ENCODE measurements around the gene RIOK2. TPM values are rescaled to one million over a fixed set of nuclear protein-coding genes. Genes with fewer than 3 reads are reported as not detected.

RIOK2 gene
- polyA plus RNA-seq, 1 of the 3 experiments (the other 2 are of a cell fraction): 5.9 TPM

GRCh38 chr5:97157689-97158088, 25.4 kb downstream of the RIOK2 start:
- Histone ChIP-seq H3K27me3 (ENCODE audit: insufficient read depth) (no peaks in the 10 kb centered on the region), H3K4me3 (ENCODE audit: low read depth in 2 of 2, low read length in 1 of 2) (no peak overlapping the region), H3K9ac (no peak overlapping the region), H3K9me3 (peaks cover 18% of the 10 kb centered on the region), H3K4me2 (no peak overlapping the region), H3K79me2 (ENCODE audit: insufficient read depth) (no peaks in the 10 kb centered on the region), H3K36me3 (replicated peaks in 1 of 2; ENCODE audit: control insufficient read depth in 1 of 2, insufficient read depth in 2 of 2, low read length in 1 of 2) (peaks cover 19 to 25% of the 10 kb centered on the region in 2 experiments), H3K4me1 (ENCODE audit: control insufficient read depth in 1 of 2, insufficient read depth in 2 of 2, low read depth in 1 of 2, low read length in 1 of 2) (no peaks in the 10 kb centered on the region), H3K9me2 (no peaks in the 10 kb centered on the region), H3K27ac (ENCODE audit: low read depth in 2 of 2, low read length in 1 of 2) (no peak overlapping the region), H2AFZ (ENCODE audit: low read depth) (no peak overlapping the region), H3F3A (replicated peaks; ENCODE audit: insufficient read depth) (peaks cover 5% of the 10 kb centered on the region), H4K20me1 (ENCODE audit: insufficient read depth) (no peaks in the 10 kb centered on the region)
- WGBS (ENCODE audit: low lambda C conversion rate): 89% methylated on average over 2 of the region's 2 CpGs
- TF ChIP-seq TCF12 (IDR thresholded peaks at IDR 0.05) (no peak), YY1 (IDR thresholded peaks at IDR 0.05; ENCODE audit: low read depth) (no peak), REST (IDR thresholded peaks at IDR 0.05; ENCODE audit: low read depth, low read length) (no peak), SMC3 (IDR thresholded peaks at IDR 0.05; ENCODE audit: low read depth, low read length) (no peak), CHD2 (IDR thresholded peaks at IDR 0.05; ENCODE audit: low read length, partially characterized antibody) (no peak), TEAD4 (IDR thresholded peaks at IDR 0.05; ENCODE audit: borderline replicate concordance, insufficient read depth) (no peak), USF1 (IDR thresholded peaks at IDR 0.05; ENCODE audit: borderline replicate concordance, low read depth) (no peak), MAX (IDR thresholded peaks at IDR 0.05; ENCODE audit: low read depth) (no peak), ZBTB33 (IDR thresholded peaks at IDR 0.05; ENCODE audit: borderline replicate concordance, low read depth) (no peak), FOXJ3 (CRISPR knock-in tag; IDR thresholded peaks at IDR 0.05) (no peak)
- POLR2A ChIA-PET: no interaction called here
- DNase-seq: no peak
- CTCF ChIA-PET: interaction anchor here (0.7 to 12.2 kb wide), 7 partner anchors 13 to 544 kb away, joined by 3 to 118 read pairs (median 4); partner anchors contain the start of genes LIX1 and LNPEP

- TF ChIP-seq GABPA (IDR thresholded peaks at IDR 0.05; ENCODE audit: low read depth) (no peak), NFIC (IDR thresholded peaks at IDR 0.05; ENCODE audit: borderline replicate concordance) (no peak), TCF12 (IDR thresholded peaks at IDR 0.05) (no peak), MEF2A (IDR thresholded peaks at IDR 0.05; ENCODE audit: borderline replicate concordance, low read depth) (no peak), CHD2 (IDR thresholded peaks at IDR 0.05; ENCODE audit: low read length, partially characterized antibody) (no peak), SMC3 (IDR thresholded peaks at IDR 0.05; ENCODE audit: low read depth, low read length) (no peak), FOXJ3 (CRISPR knock-in tag; IDR thresholded peaks at IDR 0.05) (no peak), ZBTB33 (IDR thresholded peaks at IDR 0.05; ENCODE audit: borderline replicate concordance, low read depth) (no peak), JUND (IDR thresholded peaks at IDR 0.05) (no peak)
- H3K4me3 ChIP-seq (ENCODE audit: low read depth in 2 of 2, low read length in 1 of 2): no peak overlapping the region
- 89% methylated on average over 3 of the region's 3 CpGs for WGBS (ENCODE audit: low lambda C conversion rate)
- H3K9ac ChIP-seq: no peak overlapping the region
- no peaks in the 10 kb centered on the region; the same call in 1 of the 2 replicates for H3K9me3 ChIP-seq
- H3F3A ChIP-seq (replicated peaks; ENCODE audit: insufficient read depth): no peaks in the 10 kb centered on the region
- H2AFZ ChIP-seq (ENCODE audit: low read depth): no peak overlapping the region
- H3K36me3 ChIP-seq (replicated peaks in 1 of 2; ENCODE audit: control insufficient read depth in 1 of 2, insufficient read depth in 2 of 2, low read length in 1 of 2): no peaks in the 10 kb centered on the region
- H3K4me1 ChIP-seq (ENCODE audit: control insufficient read depth in 1 of 2, insufficient read depth in 2 of 2, low read depth in 1 of 2, low read length in 1 of 2): no peaks in the 10 kb centered on the region
- H3K9me2 ChIP-seq: no peaks in the 10 kb centered on the region
- no peaks in the 10 kb centered on the region for H3K27me3 ChIP-seq (ENCODE audit: insufficient read depth)
- ChIA-PET POLR2A (no interaction called here), CTCF (interaction anchor here (0.7 to 6.4 kb wide), 7 partner anchors 9 to 422 kb away, joined by 3 to 37 read pairs (median 6); partner anchors contain the start of gene LIX1)
- H4K20me1 ChIP-seq (ENCODE audit: insufficient read depth): no peaks in the 10 kb centered on the region
- H3K4me2 ChIP-seq: no peak overlapping the region
- no peak for DNase-seq
- no peak overlapping the region for H3K27ac ChIP-seq (ENCODE audit: low read depth in 2 of 2, low read length in 1 of 2)
- no peaks in the 10 kb centered on the region for H3K79me2 ChIP-seq (ENCODE audit: insufficient read depth)
Observed at GRCh38 chr5:97151370-97151769, 31.7 kb downstream of the RIOK2 start.
